NCI-H2196 (cell line): ENCODE data around the gene KREMEN1.
A peak's percentile ranks its signal among the peaks of the same experiment; 100 is the strongest.

Experiments used
- DNase-seq: peaks from one replicate; lab custom pipeline; 2025; ENCODE audit not compliant: unreplicated experiment; lab: John Stamatoyannopoulos, UW

Gene KREMEN1

DNA sequence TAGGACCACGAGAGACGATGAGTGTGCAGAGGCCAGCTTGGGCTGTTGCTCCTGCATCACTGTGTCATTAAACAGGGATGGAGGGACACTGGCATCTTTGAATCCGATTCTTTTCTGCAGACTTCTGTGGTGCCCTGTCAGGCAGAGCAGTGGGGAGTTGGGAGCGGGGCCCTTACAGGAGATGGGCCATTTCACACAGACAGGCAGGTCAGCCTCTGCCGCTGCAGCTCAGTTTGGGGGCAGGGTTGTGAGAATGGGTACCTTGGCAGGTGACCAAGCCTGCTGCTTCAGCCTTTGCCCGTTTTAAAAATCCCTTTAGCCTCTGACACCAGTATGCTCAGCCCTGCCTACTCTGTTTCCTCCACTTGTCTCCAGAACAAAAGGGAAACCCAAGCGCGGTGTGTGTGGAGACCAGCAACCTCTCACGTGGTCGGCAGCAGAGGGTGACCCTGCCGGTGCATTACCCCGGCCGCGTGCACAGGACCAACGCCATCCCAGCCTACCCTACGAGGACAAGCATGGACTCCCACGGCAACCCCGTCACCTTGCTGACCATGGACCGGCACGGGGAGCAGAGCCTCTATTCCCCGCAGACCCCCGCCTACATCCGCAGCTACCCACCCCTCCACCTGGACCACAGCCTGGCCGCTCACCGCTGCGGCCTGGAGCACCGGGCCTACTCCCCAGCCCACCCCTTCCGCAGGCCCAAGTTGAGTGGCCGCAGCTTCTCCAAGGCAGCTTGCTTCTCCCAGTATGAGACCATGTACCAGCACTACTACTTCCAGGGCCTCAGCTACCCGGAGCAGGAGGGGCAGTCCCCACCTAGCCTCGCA is 23.8 kb upstream of the KREMEN1 start:
- no peak for DNase-seq

DNA sequence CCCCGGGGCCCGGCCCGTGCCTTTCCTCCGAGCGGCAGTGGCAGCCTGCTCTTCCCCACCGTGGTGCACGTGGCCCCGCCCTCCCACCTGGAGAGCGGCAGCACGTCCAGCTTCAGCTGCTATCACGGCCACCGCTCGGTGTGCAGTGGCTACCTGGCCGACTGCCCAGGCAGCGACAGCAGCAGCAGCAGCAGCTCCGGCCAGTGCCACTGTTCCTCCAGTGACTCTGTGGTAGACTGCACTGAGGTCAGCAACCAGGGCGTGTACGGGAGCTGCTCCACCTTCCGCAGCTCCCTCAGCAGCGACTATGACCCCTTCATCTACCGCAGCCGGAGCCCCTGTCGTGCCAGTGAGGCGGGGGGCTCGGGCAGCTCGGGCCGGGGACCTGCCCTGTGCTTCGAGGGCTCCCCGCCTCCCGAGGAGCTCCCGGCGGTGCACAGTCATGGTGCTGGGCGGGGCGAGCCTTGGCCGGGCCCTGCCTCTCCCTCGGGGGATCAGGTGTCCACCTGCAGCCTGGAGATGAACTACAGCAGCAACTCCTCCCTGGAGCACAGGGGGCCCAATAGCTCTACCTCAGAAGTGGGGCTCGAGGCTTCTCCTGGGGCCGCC is 23.1 kb upstream of the KREMEN1 start:
- peak; percentile 1 for DNase-seq

DNA sequence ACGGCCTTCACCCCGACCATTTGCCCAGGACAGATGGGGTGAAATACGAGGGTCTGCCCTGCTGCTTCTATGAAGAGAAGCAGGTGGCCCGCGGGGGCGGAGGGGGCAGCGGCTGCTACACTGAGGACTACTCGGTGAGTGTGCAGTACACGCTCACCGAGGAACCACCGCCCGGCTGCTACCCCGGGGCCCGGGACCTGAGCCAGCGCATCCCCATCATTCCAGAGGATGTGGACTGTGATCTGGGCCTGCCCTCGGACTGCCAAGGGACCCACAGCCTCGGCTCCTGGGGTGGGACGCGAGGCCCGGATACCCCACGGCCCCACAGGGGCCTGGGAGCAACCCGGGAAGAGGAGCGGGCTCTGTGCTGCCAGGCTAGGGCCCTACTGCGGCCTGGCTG is 22.4 kb upstream of the KREMEN1 start:
- no peak for DNase-seq

DNA sequence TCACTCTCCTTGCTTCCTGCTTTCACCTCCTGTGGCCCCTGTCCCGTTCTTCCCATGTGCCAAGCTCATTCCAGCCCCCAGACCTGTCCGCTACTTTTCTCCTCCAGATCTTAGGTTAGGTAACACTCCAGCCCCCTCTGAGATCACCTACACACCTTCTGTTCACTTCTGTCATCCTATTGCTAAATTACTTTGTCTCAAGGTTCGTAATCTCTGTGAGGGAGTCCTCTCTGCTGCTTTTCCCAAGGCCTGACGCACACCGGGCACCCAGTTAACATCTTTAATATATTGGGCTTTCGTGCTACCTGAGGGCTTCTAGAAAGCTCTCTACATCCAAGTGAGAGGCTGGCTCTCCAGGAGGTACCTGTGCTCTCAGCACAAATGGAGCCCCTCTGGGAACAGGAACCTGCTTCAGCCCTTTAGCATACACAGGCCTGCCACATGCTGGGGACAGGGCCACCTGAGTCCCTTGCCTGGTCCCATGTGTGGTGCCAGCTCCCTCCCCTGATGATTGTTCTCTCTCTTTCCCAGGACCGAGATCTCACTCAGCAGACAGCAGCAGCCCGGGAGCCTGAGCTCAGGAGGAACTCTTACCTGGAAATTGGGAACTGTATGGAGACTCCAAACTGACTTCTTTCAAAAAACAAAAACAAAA is 19.7 kb upstream of the KREMEN1 start:
- no peak for DNase-seq

DNA sequence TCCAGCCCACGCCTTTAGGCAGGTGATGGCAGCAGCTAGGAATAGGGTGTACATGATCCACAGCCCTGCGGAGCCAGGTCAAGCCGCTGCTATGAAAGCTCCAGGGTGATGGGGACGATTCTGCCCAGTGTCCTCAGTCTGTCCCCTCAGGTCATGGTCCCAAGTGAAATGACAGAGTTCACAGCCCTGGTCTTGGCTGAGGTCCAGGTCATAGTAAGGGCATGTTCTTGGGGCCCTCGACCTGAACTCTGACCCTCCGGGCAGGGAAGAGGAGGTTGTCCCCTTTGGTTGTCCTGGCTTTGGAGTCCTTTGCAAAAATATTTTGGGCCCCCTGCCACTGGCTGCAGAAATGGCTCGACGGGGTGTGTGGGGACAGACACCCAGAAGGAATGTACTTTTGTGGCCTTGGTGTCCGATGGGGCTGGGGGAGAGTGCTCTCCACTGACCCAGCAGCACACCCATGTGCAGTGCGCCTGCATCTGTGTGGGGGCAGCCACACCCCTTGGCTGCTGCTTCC is 18.5 kb upstream of the KREMEN1 start:
- no peak for DNase-seq

DNA sequence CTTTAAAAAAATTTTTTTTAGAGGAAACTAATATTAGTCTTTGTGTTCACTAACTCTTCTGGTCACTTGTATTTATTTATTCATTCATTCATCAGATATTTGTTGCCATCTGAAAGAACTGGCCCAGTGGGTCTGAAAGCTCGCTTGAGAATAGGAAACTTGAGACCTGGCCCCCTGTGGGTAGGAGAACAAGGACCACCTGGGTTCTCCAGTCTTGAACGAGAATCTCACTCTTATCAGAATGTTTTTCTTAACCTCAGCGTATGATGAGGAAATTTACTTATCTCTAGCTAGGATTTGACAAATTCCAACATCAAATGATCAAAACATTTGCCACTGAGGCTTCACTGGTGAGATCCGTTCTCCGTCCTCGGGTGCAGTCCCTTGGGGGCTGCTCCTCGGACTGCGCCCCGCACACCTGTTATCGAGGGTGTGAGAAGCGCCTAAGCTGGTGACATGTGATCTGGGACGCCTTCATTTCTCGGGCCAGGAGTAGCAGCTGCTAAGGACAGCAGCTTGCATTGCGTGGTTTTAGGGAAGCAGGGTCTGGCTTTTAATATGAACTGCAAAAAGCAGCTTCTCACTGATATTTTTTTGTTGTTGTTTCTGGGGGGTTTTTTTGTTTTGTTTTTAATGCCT is 17.5 kb upstream of the KREMEN1 start:
- DNase-seq, result no peak

DNA sequence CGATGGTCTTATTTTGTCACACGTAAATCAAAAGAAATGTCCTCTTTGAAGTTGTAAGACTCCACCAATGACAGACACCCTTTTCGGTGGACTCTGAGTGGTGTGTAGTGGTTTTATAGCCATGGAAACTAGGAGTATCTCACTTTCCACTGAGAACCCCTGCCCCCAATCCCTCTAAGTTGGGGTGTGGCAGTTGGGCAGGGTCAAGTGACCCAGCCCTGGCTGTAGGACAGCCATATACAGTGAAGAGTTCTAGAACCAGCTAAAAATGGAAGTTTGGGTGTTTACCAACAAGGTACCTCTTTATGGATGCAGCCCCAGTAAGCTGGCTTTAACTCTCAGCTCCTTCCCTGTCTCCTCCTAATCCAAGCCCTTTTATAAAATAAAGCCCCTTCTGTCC is 16.4 kb upstream of the KREMEN1 start:
- no peak for DNase-seq

DNA sequence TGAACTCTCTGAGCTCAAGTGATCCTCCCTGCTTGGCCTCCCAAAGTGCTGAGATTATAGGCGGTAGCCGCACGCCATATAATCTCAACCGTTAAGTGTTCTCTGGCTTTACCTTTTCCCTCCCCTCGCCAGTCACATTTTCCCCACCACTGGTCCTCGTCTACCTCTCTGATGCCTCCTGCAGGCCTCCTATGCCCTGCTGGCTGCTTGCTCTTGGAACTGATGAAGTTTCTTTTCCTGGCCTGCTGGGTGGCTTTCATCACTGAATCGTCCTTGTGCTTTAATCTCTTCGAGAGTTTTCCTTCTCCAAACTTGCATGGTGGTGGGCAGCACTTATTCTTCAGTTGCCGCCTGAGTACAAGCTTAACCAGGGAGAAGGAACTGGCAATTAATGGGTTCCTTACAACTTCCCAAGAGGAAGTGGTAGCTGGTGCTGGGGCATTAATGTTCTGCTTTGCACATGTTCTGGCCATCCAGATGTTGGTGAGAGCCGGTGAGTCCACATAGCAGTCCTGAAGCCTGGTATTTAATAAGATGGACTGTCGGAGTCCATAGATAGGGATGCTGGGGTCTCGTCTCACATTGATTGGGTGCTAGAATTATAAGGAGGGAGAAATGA is 12.5 kb upstream of the KREMEN1 start:
- DNase-seq, result no peak

DNA sequence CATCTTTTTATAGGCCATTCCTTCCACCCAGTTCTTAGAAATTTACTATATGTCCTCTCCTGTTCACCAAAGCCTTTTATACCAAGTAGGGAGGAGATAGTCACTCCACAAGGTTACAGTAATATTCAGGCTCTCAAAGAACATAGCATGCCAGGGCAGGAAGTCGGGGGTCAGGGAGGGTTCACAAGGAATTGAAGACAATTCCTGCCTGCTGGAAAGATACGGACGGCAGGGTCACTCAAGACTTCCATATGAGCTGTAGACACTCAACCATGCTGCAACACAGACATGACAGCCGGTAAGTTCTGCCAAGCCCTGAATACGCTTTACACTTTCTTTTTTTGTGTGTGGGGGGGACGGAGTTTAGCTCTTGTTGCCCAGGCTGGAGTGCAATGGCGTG is 11.9 kb upstream of the KREMEN1 start:
- DNase-seq, result no peak

DNA sequence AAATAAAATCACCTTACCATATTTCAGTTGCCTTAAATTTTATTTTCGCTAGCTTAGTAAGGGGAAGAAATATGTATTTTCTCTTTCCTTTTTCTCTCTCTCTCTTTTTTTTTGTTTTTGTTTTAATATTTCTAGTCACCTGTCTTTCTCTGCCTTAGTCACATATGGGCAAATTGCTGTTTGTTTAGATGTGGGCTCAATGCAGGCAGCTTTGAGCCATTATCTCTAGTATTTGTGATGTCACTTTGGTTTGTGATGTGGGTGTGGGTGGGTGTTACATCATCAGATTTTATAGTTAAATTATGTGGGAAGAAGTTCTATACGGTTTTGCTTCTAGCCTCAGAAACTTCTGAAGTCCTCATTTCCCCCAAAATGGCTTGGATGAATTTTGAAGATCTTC is 11.1 kb upstream of the KREMEN1 start, which contains the start of gene C22orf31:
C22orf31 (minus strand) TSS at position 59 of the 400 bp plus-strand sequence; CDS start at position 20, 39 bp downstream.
- no peak for DNase-seq

DNA sequence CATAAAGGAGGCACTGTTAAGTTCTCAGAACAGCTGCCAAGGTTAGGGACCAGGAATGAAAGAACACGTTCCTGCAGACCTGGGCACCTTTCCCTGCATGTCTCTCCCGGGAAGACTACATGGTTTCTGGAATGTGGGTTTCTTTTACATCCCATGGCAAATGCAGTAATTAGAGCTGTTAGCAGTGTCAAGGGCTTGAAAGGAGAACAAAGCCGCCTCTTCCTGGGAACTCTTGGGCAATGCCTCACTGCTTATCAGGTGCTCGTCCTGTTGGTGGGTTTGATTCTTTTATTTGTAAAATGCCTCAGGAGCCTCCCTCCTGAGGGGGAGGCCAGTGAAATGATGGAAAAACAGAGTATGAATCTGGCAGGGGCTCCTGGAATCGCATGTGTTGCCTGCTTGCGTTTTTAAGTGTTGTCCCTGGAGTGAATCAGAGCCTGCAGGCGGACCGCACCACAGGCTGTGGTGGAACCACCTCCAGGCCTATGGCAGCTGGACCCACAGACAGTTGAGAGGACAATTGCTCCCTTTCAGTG is 10.5 kb upstream of the KREMEN1 start:
- no peak for DNase-seq

DNA sequence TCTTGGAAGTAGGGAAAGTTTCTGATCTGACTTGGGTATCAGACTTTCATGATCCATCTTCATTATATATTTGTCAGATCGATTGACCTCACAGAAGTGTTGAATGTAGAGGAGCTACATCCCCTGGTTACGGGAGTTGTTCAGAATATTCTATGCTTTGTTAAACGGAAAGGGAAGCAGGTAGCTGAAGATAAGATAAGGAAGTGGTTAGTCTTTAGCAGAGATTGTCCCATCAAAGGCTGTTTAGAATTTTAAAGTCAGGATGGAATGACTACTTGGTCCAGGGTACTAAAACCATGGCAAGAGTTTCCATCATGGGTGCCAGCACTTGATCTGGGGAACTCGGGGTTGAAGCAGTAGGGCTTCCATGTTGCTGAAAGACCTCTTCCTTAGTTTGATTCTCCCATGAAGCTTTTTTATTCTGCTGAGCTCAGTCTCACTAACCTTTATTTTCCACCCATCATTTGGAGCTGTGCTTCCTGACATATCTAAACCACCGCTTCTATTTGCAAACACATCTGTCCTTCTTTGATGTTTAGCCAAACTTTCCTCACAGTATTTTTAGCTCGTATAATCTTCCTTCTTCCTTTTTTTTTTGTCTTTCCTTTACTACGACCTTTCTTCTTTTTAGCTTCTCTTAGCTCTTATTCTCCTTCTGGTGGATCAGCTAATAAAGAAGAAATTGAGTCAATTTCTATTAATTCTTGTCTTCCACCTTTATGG is 7.2 kb upstream of the KREMEN1 start:
- DNase-seq, result no peak

DNA sequence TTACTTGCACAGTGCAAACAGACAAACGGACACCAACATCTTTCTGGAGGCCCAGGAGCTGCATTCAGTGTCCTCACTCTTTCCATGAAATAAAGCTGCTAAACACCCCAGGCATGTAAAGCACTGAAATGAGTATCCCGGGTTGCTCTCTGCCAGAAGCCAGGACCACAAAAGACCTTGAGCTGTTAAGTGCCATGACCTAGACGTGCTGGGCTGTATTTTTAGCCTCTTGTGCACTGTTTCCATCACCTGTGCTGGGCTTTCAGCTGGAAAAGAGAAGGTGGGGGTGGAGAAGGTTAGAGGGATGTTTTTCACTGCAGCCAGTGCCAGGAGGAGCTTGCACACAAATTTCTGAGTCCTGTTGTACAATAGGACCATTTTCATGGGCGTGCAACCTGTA is 3.4 kb upstream of the KREMEN1 start:
- DNase-seq, result no peak

DNA sequence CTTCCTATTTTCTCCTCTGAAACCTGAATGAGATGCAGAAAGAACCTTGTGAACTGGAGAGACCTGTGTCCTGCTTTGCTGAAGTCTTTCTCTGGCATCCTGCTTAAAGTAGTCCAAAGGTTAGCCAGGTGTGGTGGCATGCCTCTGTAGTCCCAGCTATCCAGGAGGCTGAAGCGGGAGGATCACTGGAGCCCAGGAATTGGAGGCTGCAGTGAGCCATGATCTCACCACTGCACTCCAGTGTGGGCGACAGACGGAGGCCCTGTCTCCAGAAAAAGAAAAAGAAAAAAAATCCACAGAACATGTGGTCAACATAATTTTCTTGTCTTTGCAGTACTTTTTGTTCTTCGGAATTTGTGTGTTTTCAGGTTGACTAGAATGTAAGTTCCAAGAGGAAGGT is 2.3 kb upstream of the KREMEN1 start:
- DNase-seq, result no peak

DNA sequence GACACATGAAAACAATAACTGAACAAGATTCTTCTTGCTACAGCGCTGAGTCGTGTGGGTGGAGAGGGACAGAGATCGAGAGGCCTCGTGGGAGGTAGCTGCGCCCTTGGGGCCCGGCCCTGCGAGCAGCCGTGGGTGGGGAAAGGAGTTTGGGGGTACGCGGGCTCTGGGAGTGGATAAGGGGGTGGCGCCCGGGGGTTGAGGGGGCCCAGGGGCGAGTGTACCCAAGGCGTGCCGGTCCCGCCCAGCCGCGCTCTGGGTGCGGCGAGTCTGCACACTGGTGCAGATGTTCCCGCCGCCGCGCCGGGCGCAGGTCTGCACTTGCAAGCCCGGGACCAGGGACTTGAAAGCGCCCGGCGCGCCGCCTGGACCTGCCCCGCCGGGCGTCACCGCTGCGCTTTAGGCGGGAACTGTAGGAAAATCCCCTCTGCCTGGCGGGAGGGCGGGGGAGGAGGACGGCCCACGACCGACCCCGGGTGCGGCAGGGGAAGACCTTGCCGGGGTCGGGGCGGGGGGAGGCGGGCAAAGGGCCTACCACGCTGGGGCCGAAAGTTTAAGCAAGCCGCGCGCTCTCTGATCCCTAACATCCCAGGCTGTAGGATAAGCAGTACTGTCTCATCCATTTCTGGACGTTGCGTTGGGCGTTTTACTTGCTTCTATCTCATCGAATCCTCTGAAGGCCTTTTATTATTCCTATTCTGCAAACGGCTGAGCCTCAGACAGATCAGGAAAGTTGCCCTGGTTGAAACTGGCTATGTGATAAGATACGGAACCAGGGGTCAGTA is 1.4 kb upstream of the KREMEN1 start:
- DNase-seq, result no peak

DNA sequence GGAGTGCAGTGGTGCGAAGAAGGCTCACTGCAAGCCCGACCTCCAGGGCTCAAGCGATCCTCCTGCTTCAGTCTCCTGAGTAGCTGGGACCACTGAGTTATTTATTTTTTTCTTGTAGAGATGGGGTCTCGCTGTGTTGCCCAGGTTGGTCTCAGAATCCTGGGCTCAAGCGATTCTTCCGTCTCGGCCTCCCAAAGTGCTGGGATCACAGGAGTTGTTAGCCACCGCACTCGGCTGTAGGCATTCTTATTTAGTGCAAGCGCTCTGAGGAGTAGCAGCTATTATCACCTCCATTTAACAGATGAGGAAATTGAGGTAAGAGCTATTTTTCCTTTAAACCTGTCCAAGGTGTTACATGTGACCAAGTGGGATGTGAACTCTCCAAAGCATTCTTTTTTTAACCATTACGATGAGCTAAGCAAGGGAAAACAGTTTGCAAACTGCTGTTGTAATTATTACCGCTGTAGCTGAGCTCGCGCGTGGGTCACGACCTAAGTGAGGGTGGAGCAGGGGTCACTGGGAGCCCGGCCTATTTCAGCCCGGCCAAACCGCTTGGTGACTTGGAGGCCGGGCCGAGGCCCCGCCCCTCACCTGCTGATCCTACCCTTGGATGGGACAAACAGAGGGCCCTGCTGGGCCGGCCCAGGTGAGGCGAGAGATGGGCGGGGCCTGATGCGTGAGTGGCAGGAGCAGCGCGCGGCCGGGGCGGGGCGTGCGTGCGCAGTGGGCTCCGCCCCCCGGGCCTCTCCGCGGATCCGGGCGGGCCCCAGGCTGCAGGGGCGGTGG is 449 bp upstream of the KREMEN1 start:
- peak; percentile 73 for DNase-seq

DNA sequence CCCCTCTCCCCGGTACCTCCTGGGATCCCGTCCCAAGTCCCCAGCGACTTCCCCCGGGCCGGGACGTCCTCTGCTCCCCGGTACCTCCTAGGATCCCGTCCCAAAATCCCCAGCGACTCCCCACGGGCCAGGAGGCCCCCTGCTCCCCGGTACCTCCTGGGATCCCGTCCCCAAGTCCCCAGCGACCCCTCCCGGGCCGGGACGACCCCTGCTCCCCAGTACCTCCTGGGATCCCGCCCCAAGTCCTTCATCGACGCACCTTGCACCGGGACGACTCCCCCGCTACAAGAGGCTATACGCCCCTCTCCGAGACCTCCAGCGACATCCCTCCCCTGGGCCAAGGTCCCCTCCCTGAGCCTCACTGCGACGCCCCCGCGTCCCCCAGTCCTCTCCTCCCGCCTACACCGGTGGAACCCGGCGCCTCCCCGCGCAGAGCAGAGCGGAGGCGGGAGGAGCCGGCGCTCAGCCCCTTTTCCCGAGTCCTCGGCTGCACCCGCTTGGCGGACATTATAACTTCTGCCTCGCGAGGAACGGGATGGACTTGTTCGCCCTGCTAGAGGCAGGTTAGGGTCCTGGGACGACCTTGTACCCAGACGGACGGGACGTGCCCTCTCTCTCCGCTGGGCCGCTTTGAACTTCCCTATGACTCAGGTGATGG is 912 bp downstream of the KREMEN1 start:
- DNase-seq, result no peak

DNA sequence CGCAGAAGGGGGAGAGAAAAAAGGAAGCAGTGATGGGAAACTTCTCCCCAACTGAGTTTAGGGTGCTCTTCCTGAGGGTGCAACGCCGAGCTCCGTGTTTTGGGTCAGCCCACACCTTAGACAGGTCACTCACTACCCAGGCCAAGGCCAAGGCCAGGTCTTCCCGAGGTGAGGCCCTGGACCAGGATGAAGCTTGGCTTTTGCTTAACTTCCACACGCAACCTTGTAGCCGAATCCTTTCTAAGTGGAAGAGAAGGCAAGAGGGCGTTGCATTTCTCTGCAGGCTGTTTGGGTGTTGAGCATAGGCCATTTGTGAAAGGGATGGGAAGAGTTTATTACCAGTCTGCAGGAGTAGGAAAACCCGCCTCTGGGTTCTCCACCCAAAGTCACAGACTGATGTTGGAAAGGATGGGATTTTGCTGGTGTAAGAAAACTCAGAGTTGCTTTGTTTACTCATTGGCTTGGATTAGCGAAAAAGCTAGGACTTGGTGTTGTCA is 1.5 kb downstream of the KREMEN1 start:
- DNase-seq, result no peak
